22Rv1 (cell line): Measurements from ENCODE around the gene LMO4.

Experiments used
- CTCF ChIP-seq: fragments of 450-650 bp; IDR thresholded peaks from 2 replicates; pipeline ENCODE4 v1.5.1; 2017; ENCODE audit warnings: mild to moderate bottlenecking
- ZFX ChIP-seq: fragments of 450-650 bp; IDR thresholded peaks from 2 replicates; pipeline ENCODE4 v1.6.1; 2017; ENCODE audit warnings: antibody characterized with exemption, borderline replicate concordance

- TF ChIP-seq CTCF (no peak), ZFX (no peak)
Measured at GRCh38 chr1:87329526-87330056, 911 bp downstream of the LMO4 start.
